Activated effector memory CD4-positive, alpha-beta T cell treated with Interleukin-2 at 50 U/mL for 16 hours (primary cell): ENCODE data around the gene LDLRAD3.

Experiments used
- DNase-seq: peaks from one replicate; pipeline ENCODE4 v3.0.0-alpha.2; 2020

The LDLRAD3 gene

DNA sequence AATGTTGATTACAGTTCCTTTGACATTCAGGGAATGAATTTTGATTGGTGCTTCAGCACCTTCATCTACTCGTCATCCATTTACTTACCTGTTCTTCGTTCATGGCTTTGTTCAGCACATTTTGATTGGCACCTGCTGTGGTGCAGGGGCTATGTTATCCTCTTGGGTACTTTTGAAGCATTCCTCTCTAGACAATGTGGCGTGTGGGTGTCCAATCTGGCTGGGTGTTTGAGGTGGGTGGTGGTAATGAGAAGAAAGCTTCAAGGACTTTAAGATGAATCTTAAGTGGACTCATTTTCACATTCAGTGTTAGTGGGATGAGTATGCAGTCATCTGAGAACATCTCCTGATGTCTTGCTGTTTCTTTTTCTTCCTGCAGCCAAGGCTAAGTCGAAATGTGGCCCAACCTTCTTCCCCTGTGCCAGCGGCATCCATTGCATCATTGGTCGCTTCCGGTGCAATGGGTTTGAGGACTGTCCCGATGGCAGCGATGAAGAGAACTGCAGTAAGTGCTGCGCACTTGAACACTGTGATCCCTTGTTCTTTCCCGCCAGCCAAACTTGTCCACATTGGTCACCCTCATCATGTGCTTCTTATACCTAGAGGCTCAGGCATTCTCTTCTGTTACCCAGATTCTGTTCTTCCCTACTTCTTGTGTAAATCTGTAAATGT is 137.5 kb downstream of the LDLRAD3 start:
- no peak for DNase-seq

DNA sequence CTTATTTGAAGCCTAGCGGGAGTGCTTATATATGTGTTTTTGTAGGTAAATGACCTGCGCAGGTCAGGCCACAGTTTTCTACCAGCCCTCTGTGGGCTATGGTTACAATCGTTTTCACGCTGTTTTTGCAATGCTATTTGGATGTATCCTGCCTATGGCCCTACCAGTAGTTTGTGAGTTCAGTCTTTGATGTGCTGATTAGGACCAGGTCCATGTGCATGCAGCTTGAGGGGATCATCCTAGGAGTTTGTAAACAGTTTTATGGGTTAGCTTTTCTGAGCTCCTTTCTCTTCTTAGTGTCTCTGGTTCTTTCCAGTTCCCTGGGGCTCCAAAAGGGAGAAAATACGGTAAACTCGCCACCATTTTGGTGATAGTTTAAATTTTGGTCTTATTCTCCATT is 142.5 kb downstream of the LDLRAD3 start:
- DNase-seq: no peak

DNA sequence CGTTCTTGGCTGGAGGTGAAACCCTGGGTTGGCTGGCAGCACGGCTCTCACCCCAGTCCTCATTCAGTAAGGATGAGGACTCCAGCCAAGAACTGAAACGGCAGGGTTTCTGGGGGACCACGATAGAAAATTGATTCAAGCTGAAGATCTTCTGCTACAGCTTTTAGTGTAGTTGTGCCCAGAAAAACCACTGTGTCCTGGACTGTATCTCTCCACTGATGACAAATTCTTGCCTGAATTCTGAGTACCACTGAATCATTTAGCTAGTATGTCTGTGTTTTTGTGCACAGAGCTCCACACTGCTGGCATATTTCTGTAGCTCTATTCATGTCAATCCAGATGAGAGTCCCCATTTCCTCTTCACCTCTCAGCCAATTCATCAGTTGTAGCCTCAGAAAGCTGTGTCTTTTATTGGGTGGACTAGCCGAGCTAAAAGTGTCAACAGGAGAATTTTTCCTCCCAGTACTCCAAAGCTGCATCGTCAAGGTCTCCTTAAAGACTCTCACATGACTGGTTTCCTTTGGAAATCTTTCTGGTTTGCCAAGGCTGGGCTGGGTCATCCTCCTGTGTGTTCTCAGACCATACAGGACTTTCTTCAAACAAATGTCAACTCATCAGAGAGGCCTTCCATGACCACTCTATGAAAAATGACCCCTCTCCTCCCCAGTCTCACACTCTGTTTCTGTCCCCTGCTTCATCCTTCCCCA is 144.6 kb downstream of the LDLRAD3 start:
- no peak for DNase-seq

DNA sequence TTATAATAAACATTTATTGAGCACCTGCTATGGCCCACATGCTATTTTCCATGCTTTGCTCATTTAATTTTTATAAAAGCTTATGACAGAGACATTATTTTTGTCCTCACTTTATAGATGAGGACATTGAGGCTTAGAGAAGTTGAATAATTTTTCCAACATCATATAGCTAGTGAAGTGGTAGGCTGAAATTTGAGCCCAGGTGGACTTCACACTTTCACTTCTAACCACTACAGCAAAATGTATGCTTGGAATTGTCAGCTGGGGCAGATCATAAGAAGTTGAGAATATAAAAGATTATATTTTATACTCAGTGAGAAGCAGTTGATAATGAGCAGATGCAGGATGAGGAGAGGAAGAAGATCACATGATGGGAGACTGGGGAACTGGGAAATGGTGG is 146.1 kb downstream of the LDLRAD3 start:
- DNase-seq: no peak

DNA sequence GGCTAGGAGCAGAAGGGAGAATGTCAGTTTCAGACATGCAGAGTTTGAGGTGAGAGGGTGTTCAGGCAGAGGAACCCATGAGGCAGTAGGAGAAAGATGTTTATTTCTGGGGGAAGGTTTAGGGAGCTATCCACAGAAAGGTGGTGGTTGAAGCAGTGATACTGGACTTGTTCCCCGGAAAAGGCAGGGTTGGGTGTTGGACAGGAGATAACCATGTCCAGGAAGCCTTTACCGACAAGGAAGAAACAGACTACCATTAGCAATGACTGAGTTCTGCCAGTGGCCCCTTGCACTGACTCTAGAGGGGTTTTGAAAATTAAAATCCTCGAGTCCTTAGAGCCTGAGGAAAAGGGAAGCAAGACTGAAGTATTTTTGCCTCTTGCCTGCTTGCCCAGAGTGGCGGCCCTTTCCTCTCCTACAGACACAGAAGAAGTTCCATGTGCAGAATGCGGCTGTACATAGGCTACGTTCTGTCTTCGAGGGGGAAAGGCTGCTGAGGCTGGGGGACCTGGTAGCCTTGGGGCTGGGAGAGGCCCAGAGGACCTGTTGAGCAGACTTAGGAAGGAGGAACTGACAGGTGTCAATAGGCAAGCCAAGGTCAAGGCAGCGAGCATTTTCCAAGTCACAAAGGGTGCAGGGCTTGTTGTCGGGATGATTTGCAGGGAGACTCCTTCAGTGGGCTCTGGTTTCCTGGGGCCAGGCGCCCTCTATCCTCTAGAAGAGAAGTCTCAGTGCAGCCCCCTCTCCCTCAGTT is 146.7 kb downstream of the LDLRAD3 start:
- DNase-seq: no peak

DNA sequence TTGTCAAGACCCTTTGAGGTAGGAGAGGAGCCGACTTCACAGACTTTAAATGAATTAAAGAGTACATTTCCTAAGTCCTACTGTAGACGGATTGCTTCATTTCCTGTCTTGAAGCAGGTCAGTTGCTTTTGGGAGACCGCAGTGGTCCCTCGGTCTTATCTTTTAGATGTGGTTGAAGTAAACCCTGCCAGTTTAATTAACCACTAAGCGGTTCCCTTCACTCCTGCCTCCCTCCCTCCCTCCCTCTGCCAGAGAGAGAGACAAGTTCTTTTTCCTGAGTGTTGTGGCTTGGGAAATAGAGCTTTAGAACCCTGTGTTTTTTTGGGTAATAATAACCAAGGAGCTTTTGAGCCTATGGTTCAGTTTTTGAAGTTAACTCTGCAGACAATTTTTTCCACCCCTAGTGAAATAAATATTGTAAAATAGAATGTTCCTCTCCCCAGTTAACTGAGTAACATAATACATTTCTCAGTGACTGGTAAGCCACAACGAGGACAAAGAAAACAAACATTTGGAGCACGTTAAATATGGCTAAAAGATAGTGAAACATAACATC is 147.5 kb downstream of the LDLRAD3 start:
- no peak for DNase-seq

DNA sequence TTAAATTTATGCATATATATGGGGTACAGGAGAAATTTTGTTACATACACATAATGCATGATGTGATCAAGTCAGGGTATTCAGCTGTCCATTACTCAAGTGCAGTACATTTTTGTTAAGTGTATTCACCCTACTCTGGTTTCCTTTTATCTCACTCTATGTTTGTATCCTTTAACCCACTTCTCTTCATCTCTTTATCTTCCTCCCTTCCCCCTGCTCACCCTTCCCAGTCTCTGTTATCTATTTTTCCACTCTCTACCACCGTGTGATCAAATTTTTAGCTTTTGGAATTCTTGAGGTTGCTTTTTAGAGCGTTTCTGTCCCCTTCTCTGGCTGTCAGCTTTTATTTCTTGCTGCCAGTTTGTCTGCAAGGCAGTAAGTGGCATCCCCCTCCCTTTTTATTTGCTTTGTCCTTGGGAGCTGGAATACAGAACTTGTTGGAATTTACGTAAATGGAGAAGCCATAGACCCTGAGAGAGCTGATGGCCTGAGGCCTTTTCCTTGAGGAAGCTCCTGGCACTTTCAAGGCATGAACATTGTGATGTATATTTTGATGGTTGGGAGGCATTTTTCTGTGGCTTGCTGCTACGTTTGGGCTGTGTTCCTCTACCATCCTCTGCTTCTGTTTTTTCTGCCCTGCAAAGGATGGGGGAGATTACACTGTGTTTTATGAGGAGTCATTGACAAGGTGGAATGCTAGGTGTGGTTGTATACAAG is 148.6 kb downstream of the LDLRAD3 start:
- DNase-seq: no peak

DNA sequence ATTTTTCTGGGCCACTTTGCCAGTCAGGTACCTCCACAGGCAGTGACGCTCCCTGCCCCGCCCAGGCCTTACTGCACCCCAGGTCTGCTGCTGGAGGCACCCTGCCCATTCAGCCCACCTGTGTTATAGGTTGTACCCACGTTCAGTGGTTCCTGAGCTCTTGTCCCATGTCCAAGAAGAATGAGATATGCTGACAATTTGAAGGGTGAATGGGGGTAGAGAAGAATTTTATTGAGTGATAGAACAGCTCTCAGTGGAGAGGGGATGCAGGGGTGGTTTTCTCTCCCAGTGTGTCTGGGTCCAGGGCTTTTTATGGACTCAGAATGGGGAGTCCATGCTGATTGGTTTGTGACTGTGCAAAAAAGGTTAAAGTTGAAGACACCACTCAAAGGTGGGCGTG is 149.7 kb downstream of the LDLRAD3 start:
- DNase-seq: no peak

DNA sequence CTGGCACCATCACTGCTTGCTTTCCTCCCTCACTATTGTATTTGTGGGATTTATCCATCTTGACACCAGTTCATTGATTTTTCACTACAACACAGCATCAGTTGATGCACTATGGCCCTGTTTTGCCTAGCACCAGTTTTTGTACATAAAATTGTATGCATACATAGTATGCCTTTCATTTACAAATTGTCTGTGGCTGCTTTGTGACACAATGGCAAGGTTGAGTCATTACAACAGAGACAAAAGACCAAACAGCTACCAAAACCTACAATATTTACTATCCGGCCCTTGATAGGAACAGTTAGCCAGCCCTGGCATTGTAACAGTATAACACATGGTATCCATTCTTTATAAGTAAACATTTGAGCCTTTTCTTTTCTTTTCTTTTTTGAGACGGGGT is 150.3 kb downstream of the LDLRAD3 start:
- DNase-seq: no peak

DNA sequence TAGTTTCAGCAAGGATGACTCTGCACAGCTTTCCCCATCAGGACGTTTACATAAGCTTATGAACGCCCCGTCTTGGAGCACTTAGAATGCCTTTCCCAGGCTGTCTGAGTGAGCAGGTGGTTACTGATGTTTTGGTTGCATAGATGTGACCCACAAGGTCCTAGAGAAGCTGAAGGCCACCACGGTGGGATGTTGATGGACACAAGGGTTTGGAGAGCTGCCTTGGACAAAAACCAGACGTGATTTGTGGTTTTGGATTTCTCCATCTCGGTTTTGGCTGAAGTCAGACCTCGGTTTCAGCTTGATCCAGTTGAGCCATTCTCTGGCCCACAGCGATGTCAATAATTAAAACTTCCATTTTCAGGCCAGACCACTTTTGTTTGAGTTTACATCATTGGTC is 151.9 kb downstream of the LDLRAD3 start:
- DNase-seq: no peak

DNA sequence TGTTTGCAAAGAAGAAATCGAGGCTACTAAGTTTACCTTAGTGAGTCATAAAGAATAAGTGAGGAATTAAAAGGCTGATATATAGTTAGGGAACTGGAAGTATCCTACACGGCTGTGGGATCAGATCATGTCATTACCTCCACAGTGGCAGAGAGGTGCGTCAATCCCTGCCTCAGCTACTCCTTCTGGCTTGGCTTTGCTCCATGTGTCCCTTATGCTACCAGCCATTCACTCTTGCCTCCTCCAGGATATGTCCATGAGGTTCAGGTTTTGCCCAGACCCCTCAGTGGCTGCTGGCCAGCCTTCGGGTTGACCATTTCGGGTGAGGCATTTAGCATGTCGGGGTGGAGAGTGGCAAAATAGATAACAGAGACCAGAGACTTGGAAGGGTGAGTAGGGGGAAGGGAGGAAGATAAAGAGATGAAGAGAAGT is 153.4 kb downstream of the LDLRAD3 start:
- no peak for DNase-seq

DNA sequence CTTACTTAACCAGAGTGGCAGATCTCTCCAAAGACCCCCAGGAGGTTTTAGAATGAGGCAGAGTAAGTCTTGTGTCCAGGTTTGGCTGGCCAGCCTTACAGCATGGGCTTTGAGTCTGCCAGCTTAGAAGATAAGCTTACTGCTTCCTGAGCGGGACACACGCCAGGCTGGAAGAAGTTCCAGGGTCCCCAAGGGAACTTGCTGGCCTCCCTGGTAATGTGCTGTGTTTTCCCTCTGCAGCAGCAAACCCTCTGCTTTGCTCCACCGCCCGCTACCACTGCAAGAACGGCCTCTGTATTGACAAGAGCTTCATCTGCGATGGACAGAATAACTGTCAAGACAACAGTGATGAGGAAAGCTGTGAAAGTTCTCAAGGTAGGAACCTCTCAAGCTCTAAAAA is 154.2 kb downstream of the LDLRAD3 start:
- no peak for DNase-seq

DNA sequence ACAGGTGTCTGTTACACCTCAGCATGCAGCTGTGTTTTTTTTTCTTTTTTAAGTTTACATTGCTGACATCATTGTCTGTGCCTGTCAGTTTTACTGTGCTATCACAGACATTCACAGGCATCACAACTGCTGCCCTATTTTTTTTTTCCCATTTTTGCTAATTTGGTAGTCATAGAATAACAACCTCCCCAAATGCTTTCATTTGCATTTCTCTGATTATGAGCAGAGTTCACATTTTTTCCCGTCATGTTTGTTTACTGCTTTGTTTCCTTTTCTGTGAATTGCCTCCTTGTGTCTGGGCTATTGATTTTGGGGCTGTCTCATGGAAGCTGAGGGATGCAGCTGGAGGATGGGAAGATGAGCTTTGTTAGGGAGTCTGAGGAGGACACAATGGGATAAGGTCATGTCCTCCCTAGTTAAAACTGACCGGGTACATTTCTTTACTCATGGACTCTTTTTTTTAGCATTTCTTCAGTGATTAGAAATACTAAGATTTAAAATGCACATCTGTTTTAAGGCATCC is 155.1 kb downstream of the LDLRAD3 start:
- no peak for DNase-seq

DNA sequence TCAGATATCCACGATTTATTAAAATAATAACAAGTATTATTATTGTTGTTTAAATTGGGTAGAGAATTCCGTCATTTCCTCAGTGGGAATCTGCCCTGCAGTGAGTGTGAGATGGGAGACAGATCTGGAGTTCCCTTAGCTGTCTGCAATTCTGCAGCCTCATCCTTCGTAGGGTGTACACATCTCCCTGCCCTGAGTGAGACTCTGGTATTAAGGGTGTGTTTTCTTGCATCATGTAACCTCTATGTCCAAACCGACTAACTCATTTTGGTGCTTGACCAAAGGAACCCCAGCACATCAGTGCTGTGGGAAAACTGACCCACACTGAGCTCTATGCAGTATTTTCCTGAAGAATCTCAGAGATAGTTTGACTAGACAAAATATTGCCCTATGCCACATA is 157.6 kb downstream of the LDLRAD3 start:
- DNase-seq: no peak

DNA sequence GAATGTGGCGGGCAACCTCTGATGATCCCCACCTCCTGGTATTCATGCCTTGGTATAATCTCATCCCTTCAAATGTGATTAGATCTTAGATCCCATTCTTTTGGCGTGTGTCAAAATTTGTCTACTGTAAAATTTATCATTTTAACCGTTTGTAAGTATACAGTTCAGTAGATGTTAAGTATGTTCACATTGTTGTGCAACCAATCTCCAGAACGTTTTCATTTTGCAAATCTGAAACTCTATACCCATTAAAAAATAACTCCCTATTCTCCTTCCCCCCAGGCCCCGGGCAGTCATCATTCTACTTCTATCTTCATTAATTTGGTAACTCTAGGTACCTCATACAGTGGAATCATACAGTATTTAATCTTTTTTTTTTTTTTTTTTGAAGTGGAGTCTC is 159.0 kb downstream of the LDLRAD3 start:
- DNase-seq: no peak

DNA sequence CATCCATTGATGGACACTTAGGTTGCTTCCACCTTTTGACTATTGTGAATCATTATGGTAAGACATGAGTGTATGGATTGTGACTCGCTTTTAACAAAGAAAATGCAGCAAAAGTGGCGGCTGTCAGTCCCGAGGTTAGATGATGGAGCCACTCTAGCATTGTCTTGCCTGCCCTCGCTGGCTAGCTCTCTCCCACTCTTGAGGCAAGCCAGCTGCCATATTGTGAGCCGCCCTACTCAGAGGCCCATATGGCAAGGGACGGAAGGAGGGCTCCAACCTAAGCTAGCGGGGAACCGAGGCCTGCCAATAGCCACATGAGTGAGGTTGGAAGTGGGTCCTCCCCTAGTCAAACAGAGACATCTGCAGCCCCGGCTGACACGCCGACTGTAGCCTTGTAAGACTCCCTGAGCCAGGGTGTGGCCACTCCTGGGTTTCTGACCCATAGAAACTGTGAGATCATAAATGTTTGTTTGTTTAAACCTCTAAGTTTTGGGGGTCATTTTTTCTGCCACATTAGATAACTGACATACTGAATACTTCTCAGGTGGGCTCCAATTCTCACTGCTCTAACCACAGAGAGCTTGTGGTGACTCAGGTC is 160.2 kb downstream of the LDLRAD3 start:
- DNase-seq: no peak

DNA sequence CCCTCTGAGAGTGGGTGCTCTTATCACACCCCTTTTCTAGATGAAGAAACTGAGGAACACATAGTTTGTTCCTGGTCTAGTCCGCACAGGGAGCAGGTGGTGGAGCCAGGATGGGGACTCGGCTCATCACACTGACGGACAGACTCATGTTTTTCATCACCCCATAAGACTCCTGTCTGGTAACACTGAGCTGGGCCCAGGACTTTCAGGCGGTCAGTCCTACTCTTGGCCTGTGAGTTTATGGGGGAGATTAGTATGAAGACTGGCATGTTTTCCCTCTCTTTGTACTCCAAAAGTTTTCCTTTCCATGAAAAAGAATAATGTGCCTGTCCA is 160.8 kb downstream of the LDLRAD3 start:
- DNase-seq: no peak

DNA sequence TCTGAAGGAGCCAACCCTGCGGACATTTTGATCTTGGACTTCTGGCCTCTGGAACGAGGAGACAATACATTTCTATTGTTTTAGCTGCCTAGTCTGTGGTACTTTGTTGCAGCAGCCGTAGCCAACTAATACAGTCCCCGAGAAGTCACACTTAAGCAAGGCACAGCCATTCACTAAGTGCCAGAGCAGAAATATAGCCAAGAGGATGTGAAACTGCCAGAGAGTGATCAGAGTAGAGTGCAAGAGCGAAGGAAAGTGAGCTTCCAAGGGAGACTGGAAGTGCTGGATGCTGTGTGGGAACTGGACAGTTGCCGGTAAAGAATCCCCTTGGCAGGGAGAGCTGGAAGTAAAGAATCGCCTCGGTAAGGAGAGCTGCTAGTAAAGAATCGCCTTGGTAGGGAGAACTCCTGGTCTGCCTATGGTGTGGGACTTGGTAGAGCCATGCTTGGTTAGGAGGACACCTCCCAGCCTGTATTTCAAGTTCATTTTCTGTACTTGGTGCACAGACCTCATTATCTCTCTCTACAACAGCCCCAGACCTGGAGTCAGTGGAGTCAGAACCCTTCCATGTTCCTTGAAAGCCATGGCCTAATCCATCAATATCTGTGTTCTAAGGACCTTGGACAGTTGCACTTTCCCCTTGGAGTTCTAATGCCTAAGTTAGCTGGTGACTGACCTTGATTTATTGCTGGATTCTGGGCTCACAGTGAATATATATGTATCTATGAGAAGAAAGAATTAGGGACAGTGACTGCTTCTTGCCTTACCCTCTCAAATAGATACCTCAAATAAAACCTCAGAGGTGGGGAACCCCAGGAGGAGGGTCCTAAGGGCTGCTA is 162.1 kb downstream of the LDLRAD3 start:
- no peak for DNase-seq

DNA sequence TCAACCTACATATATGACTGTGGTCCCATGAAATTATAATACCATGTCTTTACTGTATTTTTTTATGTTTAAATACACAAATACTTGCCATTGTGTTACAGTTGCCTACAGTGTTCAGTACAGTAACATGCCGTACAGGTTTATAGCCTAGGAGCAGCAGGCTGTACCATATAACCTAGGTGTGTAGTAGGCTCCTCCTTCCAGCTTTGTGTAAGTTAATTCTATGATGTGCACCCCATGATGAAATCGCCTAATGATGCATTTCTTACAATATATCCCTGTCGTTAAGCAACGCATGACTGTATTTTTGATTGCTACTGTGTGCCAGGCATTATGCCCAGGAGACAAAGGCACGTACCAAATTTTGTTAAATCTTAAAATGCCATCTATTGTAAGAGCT is 163.7 kb downstream of the LDLRAD3 start:
- DNase-seq: no peak

DNA sequence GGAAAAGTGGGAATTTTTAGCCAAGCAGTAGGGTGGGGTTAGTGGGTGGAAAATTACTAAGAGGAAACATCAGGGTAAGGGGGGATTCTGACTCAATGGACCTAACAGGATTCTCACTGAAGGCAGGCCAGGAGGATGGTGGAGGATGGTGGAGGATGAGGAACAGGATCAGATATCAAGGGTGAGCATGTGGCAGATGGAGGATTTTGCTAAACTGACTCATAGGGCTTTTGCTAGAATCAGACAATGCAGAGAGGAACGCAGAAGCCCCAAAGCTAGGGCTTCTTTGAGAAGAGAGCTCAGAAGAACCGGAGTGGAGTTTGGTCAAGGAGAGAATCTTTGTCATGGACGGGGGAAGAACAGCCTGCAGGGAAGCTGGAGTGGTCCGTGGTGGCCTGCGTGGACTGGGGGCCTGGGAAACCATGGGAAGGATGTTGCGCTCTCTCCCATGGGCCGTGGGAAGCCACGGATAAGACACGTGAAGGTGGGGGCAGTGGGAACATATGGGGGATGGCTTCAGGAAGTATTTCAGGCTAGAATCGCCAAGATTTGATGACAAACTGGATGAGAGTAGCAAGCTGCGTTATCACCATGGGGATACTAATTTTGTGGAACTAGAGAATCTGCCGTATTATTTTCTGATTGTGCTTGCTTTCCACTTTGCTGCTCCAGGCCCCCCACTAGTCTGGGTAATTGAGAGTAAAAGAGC is 165.2 kb downstream of the LDLRAD3 start:
- no peak for DNase-seq

DNA sequence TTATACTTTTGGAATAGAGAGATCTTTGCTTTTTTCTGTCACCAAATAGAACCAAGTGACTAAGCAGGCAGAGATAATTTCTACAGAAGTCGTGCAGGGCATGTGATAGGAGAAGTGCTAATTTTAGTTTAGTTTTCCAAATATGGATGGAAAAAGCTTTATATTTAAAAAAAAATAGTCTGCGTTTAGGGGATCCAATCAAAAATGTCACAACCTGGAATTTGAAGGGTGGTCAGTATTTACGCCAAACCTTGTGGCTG is 165.7 kb downstream of the LDLRAD3 start:
- no peak for DNase-seq
